IPS DF 19.7 (cell line): Measurements from ENCODE around the gene FMN1.

ENCODE experiments used
- DNase-seq: peaks from one replicate; pipeline ENCODE4 v3.0.0-alpha.2; 2013; ENCODE audit warnings: low read depth, low spot score

Gene FMN1

GRCh38 chr15:33198541-33198940, 4.0 kb upstream of the FMN1 start:
- no peak for DNase-seq

- no peak for DNase-seq
Measured at GRCh38 chr15:33197636-33198035, 3.1 kb upstream of the FMN1 start.

GRCh38 chr15:33194237-33194636, 277 bp downstream of the FMN1 start:
- no peak for DNase-seq

- DNase-seq: no peak
Measured at GRCh38 chr15:33191591-33191990, 2.9 kb downstream of the FMN1 start.

- DNase-seq: no peak
Measured at GRCh38 chr15:33190539-33190938, 4.0 kb downstream of the FMN1 start.

GRCh38 chr15:33188641-33189257, 5.8 kb downstream of the FMN1 start:
- no peak for DNase-seq

- no peak for DNase-seq
Measured at GRCh38 chr15:33188159-33188558, 6.4 kb downstream of the FMN1 start.

GRCh38 chr15:33183334-33183733, 11.2 kb downstream of the FMN1 start:
- DNase-seq: no peak

GRCh38 chr15:33182926-33183325, 11.6 kb downstream of the FMN1 start:
- DNase-seq: no peak

- DNase-seq: no peak
Measured at GRCh38 chr15:33182278-33182905, 12.1 kb downstream of the FMN1 start.

GRCh38 chr15:33179874-33180273, 14.6 kb downstream of the FMN1 start:
- no peak for DNase-seq

GRCh38 chr15:33171202-33171601, 23.3 kb downstream of the FMN1 start:
- no peak for DNase-seq

- DNase-seq: no peak
Measured at GRCh38 chr15:33169625-33170024, 24.9 kb downstream of the FMN1 start.

- no peak for DNase-seq
Measured at GRCh38 chr15:33168444-33168843, 26.1 kb downstream of the FMN1 start.

GRCh38 chr15:33163816-33164215, 30.7 kb downstream of the FMN1 start:
- no peak for DNase-seq

- DNase-seq: no peak
Measured at GRCh38 chr15:33161209-33161608, 33.3 kb downstream of the FMN1 start.

GRCh38 chr15:33160581-33161165, 33.8 kb downstream of the FMN1 start:
- DNase-seq: no peak

GRCh38 chr15:33159726-33160453, 34.6 kb downstream of the FMN1 start:
- no peak for DNase-seq

GRCh38 chr15:33158366-33158765, 36.1 kb downstream of the FMN1 start:
- no peak for DNase-seq

- no peak for DNase-seq
Measured at GRCh38 chr15:33157371-33158037, 37.0 kb downstream of the FMN1 start.

- no peak for DNase-seq
Measured at GRCh38 chr15:33155691-33156420, 38.7 kb downstream of the FMN1 start.
